ENCODE results near the gene APIP.

The APIP gene

DNA sequence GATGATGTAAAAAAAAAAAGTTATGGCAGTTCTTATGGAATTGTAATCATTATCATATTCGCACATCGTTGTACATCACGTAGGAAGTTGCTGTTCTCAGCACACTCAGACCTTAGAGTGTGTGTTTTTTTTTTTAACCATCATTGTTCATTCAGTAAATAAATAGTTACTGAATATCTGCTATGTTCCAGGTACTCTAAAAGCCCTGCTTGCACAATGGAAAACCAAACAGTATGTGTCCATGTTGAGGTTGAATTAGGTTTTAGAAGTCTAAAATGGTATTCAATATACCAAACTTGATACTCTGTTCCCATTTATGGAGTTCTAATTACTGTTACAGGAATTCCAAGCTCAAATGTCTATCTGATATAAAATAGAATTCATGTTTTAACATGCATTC is 41.4 kb upstream of the APIP start:
- CTCF ChIA-PET: no interaction called here
- DNase-seq (ENCODE audit: extremely low spot score): no peak
- POLR2A ChIA-PET: no interaction called here
- TF ChIP-seq, protein P1, sequence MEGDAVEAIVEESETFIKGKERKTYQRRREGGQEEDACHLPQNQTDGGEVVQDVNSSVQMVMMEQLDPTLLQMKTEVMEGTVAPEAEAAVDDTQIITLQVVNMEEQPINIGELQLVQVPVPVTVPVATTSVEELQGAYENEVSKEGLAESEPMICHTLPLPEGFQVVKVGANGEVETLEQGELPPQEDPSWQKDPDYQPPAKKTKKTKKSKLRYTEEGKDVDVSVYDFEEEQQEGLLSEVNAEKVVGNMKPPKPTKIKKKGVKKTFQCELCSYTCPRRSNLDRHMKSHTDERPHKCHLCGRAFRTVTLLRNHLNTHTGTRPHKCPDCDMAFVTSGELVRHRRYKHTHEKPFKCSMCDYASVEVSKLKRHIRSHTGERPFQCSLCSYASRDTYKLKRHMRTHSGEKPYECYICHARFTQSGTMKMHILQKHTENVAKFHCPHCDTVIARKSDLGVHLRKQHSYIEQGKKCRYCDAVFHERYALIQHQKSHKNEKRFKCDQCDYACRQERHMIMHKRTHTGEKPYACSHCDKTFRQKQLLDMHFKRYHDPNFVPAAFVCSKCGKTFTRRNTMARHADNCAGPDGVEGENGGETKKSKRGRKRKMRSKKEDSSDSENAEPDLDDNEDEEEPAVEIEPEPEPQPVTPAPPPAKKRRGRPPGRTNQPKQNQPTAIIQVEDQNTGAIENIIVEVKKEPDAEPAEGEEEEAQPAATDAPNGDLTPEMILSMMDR (IDR thresholded peaks at IDR 0.05; ENCODE audit: control extremely low read depth, extremely low read depth, low read depth, missing control alignments): no peak

DNA sequence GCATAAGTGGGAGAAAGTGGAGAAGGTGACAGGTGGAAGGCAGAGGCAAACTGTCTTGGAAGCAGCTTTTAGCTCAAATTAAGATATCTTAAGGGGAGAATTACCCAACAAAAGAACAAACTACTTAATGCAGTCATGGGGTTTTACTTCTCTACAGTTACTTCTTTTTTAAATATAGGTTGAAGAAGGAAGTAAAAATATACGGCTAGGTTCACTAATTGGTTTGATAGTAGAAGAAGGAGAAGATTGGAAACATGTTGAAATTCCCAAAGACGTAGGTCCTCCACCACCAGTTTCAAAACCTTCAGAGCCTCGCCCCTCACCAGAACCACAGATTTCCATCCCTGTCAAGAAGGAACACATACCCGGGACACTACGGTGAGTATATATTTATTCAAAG is 41.0 kb upstream of the APIP start:
- TF ChIP-seq, protein P1 (IDR thresholded peaks at IDR 0.05; ENCODE audit: control extremely low read depth, extremely low read depth, low read depth, missing control alignments): no peak
- ChIA-PET POLR2A (no interaction called here), CTCF (no interaction called here)
- DNase-seq (ENCODE audit: extremely low spot score): no peak

DNA sequence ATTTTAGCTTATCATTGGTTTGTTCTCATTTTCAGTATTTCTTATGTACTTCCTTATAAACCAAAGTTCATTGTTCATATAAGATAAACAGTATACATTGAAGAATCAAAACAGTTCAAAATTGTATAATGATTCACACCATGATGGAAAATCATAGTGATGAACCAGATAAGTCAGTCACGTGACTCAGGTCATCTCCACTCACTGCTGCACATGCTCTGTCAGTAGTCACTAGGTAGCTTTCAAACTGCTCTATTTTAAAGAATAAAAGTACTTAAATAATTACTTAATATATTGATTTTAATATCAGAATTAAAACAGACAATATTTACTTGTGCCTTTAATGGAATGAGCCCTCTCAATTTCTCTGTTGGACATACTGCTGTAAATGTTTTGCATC is 37.8 kb upstream of the APIP start:
- ChIA-PET CTCF (interaction anchor here (1.3 to 2.2 kb wide), 4 partner anchors 10 to 351 kb away, joined by 3 to 9 read pairs (median 5); no protein-coding TSS in a partner anchor), POLR2A (no interaction called here)
- no peak for DNase-seq (ENCODE audit: extremely low spot score)
- TF ChIP-seq, protein P1 (IDR thresholded peaks at IDR 0.05; ENCODE audit: control extremely low read depth, extremely low read depth, low read depth, missing control alignments): no peak

DNA sequence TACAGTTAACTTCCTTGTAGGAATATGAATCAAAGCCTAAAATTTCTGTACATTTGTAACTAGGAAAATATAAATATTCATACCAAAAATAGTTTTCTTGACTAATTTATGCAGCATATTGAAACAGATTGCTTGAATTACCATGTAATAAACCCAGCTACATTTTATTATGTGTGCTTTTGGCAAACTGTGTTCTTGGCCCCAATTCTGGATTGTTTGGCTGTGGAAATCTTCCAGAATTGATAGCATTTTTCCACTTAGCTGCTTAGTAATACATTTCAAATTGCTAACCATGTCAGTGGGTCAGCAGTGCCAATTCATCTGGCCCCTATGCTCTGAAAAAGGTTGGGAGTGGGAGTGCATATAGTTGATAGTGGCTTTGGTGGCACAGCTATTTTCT is 32.5 kb upstream of the APIP start:
- TF ChIP-seq, protein P1 (IDR thresholded peaks at IDR 0.05; ENCODE audit: control extremely low read depth, extremely low read depth, low read depth, missing control alignments): no peak
- CTCF ChIA-PET: interaction anchor here (1.3 kb wide), 2 partner anchors 8 to 443 kb away, joined by 3 to 5 read pairs; no protein-coding TSS in a partner anchor
- DNase-seq (ENCODE audit: extremely low spot score): no peak
- POLR2A ChIA-PET: no interaction called here

DNA sequence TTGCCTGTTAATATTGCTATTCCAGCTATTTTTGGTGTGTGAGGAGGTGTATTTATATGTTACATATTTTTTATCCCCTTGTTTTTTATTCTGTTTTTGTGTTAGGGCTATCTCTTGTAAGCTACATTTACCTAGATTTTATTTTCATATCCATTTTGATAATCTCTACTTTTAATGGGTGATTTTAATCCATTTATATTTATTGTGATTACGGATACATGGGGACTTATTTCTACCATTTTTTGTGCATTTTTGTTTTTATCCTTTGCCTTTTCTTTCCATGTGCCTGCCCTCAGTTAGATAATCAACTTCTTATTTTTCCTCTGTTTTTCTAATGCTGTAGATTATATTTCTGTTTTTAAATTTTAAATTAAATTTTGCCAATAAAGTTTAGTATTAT is 28.5 kb upstream of the APIP start:
- TF ChIP-seq, protein P1 (IDR thresholded peaks at IDR 0.05; ENCODE audit: control extremely low read depth, extremely low read depth, low read depth, missing control alignments): no peak
- no peak for DNase-seq (ENCODE audit: extremely low spot score)
- POLR2A ChIA-PET: no interaction called here
- CTCF ChIA-PET: no interaction called here

DNA sequence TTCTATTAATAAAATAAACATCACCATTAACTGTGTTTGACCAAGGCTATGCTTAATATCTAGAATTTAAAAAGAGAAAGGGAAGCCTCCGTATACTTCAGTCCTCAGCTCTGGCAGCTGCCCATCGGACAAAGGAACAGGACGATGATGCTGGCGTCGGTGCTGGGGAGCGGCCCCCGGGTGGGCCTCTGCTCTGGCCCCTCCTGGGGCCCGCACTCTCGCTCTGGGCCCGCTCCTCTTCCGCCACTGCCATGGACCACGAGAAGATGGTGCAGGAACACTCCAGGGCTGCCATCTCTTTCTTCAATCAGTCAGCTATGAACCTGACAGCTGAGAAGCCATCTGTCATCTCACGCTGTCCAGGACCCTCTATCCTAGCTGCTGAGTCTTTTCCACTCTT is 25.5 kb upstream of the APIP start:
- CTCF ChIA-PET: interaction anchor here (0.8 to 1.9 kb wide), 8 partner anchors 8 to 450 kb away, joined by 3 to 6 read pairs (median 4); no protein-coding TSS in a partner anchor
- POLR2A ChIA-PET: no interaction called here

More for the DNA sequence above, 25.5 kb upstream of the APIP start:
- TF ChIP-seq, protein P1 (IDR thresholded peaks at IDR 0.05; ENCODE audit: control extremely low read depth, extremely low read depth, low read depth, missing control alignments): no peak
- no peak for DNase-seq (ENCODE audit: extremely low spot score)

Data from GM10248 (cell line).